CD4-positive, CD25-positive, alpha-beta regulatory T cell (primary cell): ENCODE measurements around the gene AHRR. TPM values are rescaled to one million over a fixed set of nuclear protein-coding genes. Genes with fewer than 3 reads are reported as not detected.
"Not testable (repeated sequence)": the region's sequence is repeated elsewhere in the genome, so short reads cannot be mapped to it uniquely, and the experiment has no call there.

Experiments used
- ATAC-seq, 2 donors: fragments of 150-1000 bp; cut with Tn5 transposase; one replicate each; pipeline ENCODE4 v1.10.0; 2021; ENCODE audit warnings: low read depth in 2 of 2, moderate number of reproducible peaks in 2 of 2, moderate library complexity in 1 of 2
- DNase-seq, 3 donors: peaks; one replicate each; pipeline versions ENCODE4 v3.0.0 to v3.0.0-alpha.2; 2012 to 2022; ENCODE audit warnings: mixed read lengths in 1 of 3
- H3K27ac ChIP-seq: one replicate; pipeline ENCODE4 v1.7.0; 2013; ENCODE audit warnings: mild to moderate bottlenecking, low read length; ENCODE audit not compliant: insufficient read depth, poor library complexity, severe bottlenecking
- H3K27me3 ChIP-seq: one replicate; pipeline ENCODE4 v1.7.0; 2013; ENCODE audit warnings: low read length; ENCODE audit not compliant: control insufficient read depth, insufficient read depth
- H3K36me3 ChIP-seq: one replicate; pipeline ENCODE4 v1.7.0; 2013; ENCODE audit warnings: mild to moderate bottlenecking, low read length, moderate library complexity; ENCODE audit not compliant: control insufficient read depth, insufficient read depth
- H3K4me1 ChIP-seq: 2 replicates; pipeline ENCODE4 v1.7.0; 2013; ENCODE audit warnings: mild to moderate bottlenecking, low read length; ENCODE audit not compliant: insufficient read depth, control insufficient read depth, poor library complexity, severe bottlenecking
- H3K4me3 ChIP-seq: one replicate; pipeline ENCODE4 v1.7.0; 2013; ENCODE audit warnings: low read depth, mild to moderate bottlenecking, low read length, moderate library complexity
- H3K9me3 ChIP-seq, 2 experiments: 1 replicate in 1 of 2; 2 replicates in 1 of 2; pipeline ENCODE4 v1.7.0; 2013; ENCODE audit warnings: low read length in 2 of 2, mild to moderate bottlenecking in 1 of 2, moderate library complexity in 1 of 2; ENCODE audit not compliant: control insufficient read depth in 2 of 2
- H3K27ac Mint-ChIP-seq, 3 donors: one replicate each; pipeline ENCODE4 v1.8.0; 2020 to 2022; ENCODE audit warnings: mild to moderate bottlenecking in 3 of 3, mixed read lengths in 3 of 3, moderate library complexity in 2 of 3
- H3K27me3 Mint-ChIP-seq: one replicate; pipeline ENCODE4 v1.8.0; 2022; ENCODE audit warnings: mild to moderate bottlenecking, mixed read lengths
- H3K36me3 Mint-ChIP-seq: one replicate; pipeline ENCODE4 v1.8.0; 2020; ENCODE audit warnings: mixed read lengths
- H3K4me1 Mint-ChIP-seq, 4 donors: one replicate each; pipeline ENCODE4 v1.8.0; 2020 to 2022; ENCODE audit warnings: mixed read lengths in 4 of 4, mild to moderate bottlenecking in 1 of 4
- H3K4me3 Mint-ChIP-seq, 4 donors: one replicate each; pipeline ENCODE4 v1.8.0; 2020 to 2022; ENCODE audit warnings: mild to moderate bottlenecking in 4 of 4, mixed read lengths in 4 of 4, moderate library complexity in 3 of 4
- H3K9me3 Mint-ChIP-seq, 7 donors: one replicate each; pipeline ENCODE4 v1.8.0; 2020 to 2022; ENCODE audit warnings: mixed read lengths in 7 of 7, mild to moderate bottlenecking in 3 of 7, moderate library complexity in 2 of 7
- polyA plus RNA-seq, 4 donors: library from polyadenylated mRNA; unstranded; fragments of 300-500 nt; fragmentation: Illumina TruSeq; gene quantifications; one replicate each; pipeline ENCODE4 v1.2.3, GENCODE V29; 2021
- total RNA-seq: library from RNA; stranded (reverse); gene quantifications from one replicate; pipeline ENCODE4 v1.2.3, GENCODE V29; 2022

The AHRR gene
- total and polyA plus RNA-seq, 5 donors from 2014 or later: 0.20 to 4.5 (median 0.72) TPM

- H3K4me3 ChIP-seq, H3K4me1 ChIP-seq, H3K27ac Mint-ChIP-seq, ATAC-seq, H3K4me1 Mint-ChIP-seq, H3K27ac ChIP-seq, DNase-seq, H3K4me3 Mint-ChIP-seq, H3K36me3 ChIP-seq, H3K36me3 Mint-ChIP-seq, H3K27me3 ChIP-seq: not testable (repeated sequence)
- Mint-ChIP-seq H3K9me3 (peaks cover 0 to 14% (median 4%) of the 10 kb centered on the region in 7 donors), H3K27me3 (peaks cover 10% of the 10 kb centered on the region)
- peaks cover 6 to 13% of the 10 kb centered on the region in 2 experiments for H3K9me3 ChIP-seq
These were observed 63.1 kb downstream of the AHRR start for GRCh38 chr5:384576-384975.

DNA sequence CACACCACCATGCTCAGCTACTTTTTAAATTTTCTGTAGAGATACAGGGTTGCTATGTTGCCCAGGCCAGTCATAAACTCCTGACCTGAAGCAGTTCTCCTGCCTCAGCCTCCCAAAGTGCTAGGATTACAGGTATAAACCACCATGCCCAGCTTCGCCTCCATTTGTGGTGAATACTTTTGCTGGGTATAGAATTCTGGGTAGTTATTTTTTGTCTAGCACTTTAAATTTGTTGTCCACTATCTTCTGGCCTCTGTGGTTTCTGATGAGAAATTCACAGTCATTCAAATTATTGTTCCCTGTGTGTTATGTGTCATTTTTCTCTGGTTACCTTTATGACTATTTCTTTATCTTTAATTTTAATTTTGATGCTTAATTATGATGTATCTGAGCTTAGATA is 63.8 kb downstream of the AHRR start:
- Histone ChIP-seq H3K9me3 (peaks cover 6 to 13% of the 10 kb centered on the region in 2 experiments), H3K36me3 (no peaks in the 10 kb centered on the region), H3K4me1 (no peaks in the 10 kb centered on the region), H3K4me3 (no peak overlapping the region), H3K27me3 (no peaks in the 10 kb centered on the region), H3K27ac (no peak overlapping the region)
- no peak overlapping the region for H3K4me3 Mint-ChIP-seq
- no peak for ATAC-seq
- peaks cover 0 to 5% (median 3%) of the 10 kb centered on the region in 4 donors for H3K4me1 Mint-ChIP-seq
- peaks cover 0 to 14% (median 4%) of the 10 kb centered on the region in 7 donors for H3K9me3 Mint-ChIP-seq
- H3K36me3 Mint-ChIP-seq: no peaks in the 10 kb centered on the region
- DNase-seq: no peak
- H3K27me3 Mint-ChIP-seq: peaks cover 10% of the 10 kb centered on the region
- no peak overlapping the region for H3K27ac Mint-ChIP-seq

GRCh38 chr5:386432-387341 is 65.2 kb downstream of the AHRR start:
- DNase-seq: no peak
- H3K9me3 Mint-ChIP-seq: peaks cover 0 to 14% (median 4%) of the 10 kb centered on the region in 7 donors
- Histone ChIP-seq H3K4me3 (no peak overlapping the region), H3K27ac (no peak overlapping the region), H3K27me3 (no peaks in the 10 kb centered on the region), H3K9me3 (peaks cover 6 to 13% of the 10 kb centered on the region in 2 experiments), H3K36me3 (no peaks in the 10 kb centered on the region), H3K4me1 (no peaks in the 10 kb centered on the region)
- no peak overlapping the region for H3K27ac Mint-ChIP-seq
- H3K4me1 Mint-ChIP-seq: peaks cover 0 to 11% (median 2%) of the 10 kb centered on the region in 4 donors
- no peaks in the 10 kb centered on the region for H3K36me3 Mint-ChIP-seq
- H3K4me3 Mint-ChIP-seq: no peak overlapping the region
- no peak for ATAC-seq
- H3K27me3 Mint-ChIP-seq: peaks cover 10% of the 10 kb centered on the region

DNA sequence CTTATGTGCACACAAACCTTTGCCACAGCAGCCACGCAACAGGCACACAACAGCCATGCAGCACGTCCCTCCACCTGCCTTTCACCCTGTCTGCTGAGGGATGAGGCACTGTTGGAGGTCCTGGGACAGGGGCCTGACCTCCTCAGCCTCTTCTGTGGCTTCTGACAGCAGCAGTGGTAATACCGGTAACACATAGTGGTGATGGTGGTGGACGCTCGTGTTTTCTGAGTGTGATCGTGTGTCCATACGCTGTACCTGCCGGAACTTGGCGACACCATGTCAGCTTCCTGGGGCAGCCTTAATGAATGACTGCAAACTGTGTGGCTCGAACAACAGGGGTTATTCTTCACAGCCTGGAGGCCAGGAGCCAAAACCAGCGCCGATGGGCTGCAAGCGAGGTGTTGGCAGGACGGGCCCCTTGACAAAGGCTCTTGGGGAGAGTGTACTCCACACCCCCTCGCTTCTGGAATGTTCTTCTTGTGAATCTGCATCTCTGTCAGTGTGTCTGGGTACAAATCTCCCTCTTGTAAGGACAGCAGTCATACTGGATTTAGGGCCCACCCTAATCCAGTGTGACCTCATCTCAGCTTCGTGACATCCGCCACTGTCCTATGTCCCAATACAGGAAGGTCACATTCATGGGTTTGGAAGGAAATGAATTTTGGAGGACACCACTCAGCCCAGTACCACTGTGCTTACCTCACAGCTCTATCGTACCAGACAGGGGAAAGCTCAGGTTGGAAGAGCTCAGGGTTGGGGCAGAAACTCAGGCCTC is 66.2 kb downstream of the AHRR start:
- ATAC-seq (no peak), DNase-seq (no peak)
- Histone ChIP-seq H3K9me3 (peaks cover 6 to 13% of the 10 kb centered on the region in 2 experiments), H3K4me1 (peaks cover 5% of the 10 kb centered on the region), H3K36me3 (no peaks in the 10 kb centered on the region), H3K27me3 (no peaks in the 10 kb centered on the region), H3K4me3 (no peak overlapping the region), H3K27ac (no peak overlapping the region)
- Mint-ChIP-seq H3K27ac (peak overlapping the region in 1 of 3 donors; percentile 32), H3K27me3 (peaks cover 7% of the 10 kb centered on the region), H3K9me3 (peaks cover 0 to 14% (median 2%) of the 10 kb centered on the region in 7 donors), H3K36me3 (no peaks in the 10 kb centered on the region), H3K4me3 (no peak overlapping the region), H3K4me1 (peaks cover 4 to 16% (median 7%) of the 10 kb centered on the region in 4 donors)

GRCh38 chr5:388266-389196 is 67.0 kb downstream of the AHRR start:
- H3K9me3 Mint-ChIP-seq: peaks cover 0 to 14% (median 2%) of the 10 kb centered on the region in 7 donors
- H3K27ac Mint-ChIP-seq: peak overlapping the region in 1 of 3 donors; percentile 32
- no peaks in the 10 kb centered on the region for H3K36me3 ChIP-seq
- H3K27me3 Mint-ChIP-seq: peaks cover 7% of the 10 kb centered on the region
- H3K4me3 Mint-ChIP-seq: no peak overlapping the region
- H3K4me1 Mint-ChIP-seq: peaks cover 10 to 24% (median 15%) of the 10 kb centered on the region in 4 donors
- no peaks in the 10 kb centered on the region for H3K36me3 Mint-ChIP-seq
- no peak for DNase-seq
- no peak for ATAC-seq
- no peak overlapping the region for H3K27ac ChIP-seq
- no peak overlapping the region for H3K4me3 ChIP-seq
- H3K4me1 ChIP-seq: peaks cover 13% of the 10 kb centered on the region
- peaks cover 6 to 13% of the 10 kb centered on the region in 2 experiments for H3K9me3 ChIP-seq
- H3K27me3 ChIP-seq: no peaks in the 10 kb centered on the region

GRCh38 chr5:389197-389821 is 67.8 kb downstream of the AHRR start:
- Mint-ChIP-seq H3K9me3 (peaks cover 0 to 14% (median 2%) of the 10 kb centered on the region in 7 donors), H3K4me1 (peaks cover 12 to 27% (median 13%) of the 10 kb centered on the region in 4 donors), H3K4me3 (no peak overlapping the region), H3K27ac (no peak overlapping the region), H3K27me3 (peaks cover under 1% of the 10 kb centered on the region), H3K36me3 (no peaks in the 10 kb centered on the region)
- peaks cover 14% of the 10 kb centered on the region for H3K4me1 ChIP-seq
- H3K27ac ChIP-seq: no peak overlapping the region
- no peaks in the 10 kb centered on the region for H3K36me3 ChIP-seq
- no peak for ATAC-seq
- no peak for DNase-seq
- H3K9me3 ChIP-seq: peaks cover 6 to 13% of the 10 kb centered on the region in 2 experiments
- no peak overlapping the region for H3K4me3 ChIP-seq
- no peaks in the 10 kb centered on the region for H3K27me3 ChIP-seq
